Measurements from ENCODE around the gene SNX2.

DNA sequence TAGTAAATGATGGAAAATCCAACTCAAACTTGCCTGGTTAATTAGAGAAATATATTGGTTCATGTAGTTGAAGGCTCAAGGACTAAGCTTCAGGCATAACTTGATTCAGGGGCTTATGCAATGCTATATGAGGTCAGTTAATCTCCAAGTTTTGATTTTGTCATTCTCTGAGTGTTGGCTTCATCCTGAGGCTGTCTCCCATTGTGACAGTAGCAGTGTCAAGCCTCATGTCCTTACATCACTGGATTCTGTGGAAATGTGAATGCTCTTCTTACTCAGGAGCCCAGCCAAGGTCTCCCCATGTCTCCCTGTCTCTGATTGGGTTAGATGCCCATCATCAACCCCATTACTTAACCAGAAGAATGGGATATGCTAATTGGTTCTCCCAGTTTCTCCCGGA is 44.4 kb upstream of the SNX2 start:
- TF ChIP-seq, protein P1, sequence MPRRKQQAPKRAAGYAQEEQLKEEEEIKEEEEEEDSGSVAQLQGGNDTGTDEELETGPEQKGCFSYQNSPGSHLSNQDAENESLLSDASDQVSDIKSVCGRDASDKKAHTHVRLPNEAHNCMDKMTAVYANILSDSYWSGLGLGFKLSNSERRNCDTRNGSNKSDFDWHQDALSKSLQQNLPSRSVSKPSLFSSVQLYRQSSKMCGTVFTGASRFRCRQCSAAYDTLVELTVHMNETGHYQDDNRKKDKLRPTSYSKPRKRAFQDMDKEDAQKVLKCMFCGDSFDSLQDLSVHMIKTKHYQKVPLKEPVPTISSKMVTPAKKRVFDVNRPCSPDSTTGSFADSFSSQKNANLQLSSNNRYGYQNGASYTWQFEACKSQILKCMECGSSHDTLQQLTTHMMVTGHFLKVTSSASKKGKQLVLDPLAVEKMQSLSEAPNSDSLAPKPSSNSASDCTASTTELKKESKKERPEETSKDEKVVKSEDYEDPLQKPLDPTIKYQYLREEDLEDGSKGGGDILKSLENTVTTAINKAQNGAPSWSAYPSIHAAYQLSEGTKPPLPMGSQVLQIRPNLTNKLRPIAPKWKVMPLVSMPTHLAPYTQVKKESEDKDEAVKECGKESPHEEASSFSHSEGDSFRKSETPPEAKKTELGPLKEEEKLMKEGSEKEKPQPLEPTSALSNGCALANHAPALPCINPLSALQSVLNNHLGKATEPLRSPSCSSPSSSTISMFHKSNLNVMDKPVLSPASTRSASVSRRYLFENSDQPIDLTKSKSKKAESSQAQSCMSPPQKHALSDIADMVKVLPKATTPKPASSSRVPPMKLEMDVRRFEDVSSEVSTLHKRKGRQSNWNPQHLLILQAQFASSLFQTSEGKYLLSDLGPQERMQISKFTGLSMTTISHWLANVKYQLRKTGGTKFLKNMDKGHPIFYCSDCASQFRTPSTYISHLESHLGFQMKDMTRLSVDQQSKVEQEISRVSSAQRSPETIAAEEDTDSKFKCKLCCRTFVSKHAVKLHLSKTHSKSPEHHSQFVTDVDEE (CRISPR knock-in tag; IDR thresholded peaks at IDR 0.05), result no peak
- TF ChIP-seq PATZ1 (CRISPR knock-in tag; IDR thresholded peaks at IDR 0.05; ENCODE audit: borderline replicate concordance), result no peak
